Activated T-helper 17 cell treated with anti-CD3 and anti-CD28 coated beads, Interleukin-2, amount 50 U/mL, for 72 hours (primary cell): ENCODE measurements around the gene ABHD2. TPM values are rescaled to one million over a fixed set of nuclear protein-coding genes. Genes with fewer than 3 reads are reported as not detected.
A peak's percentile ranks its signal among the peaks of the same experiment; 100 is the strongest.
"Not testable (repeated sequence)": the region's sequence is repeated elsewhere in the genome, so short reads cannot be mapped to it uniquely, and the experiment has no call there.

Experiments
- ATAC-seq: fragments of 150-1000 bp; cut with Tn5 transposase; replicated peaks from 2 replicates; pipeline ENCODE4 v1.10.0; 2021; ENCODE audit warnings: mild to moderate bottlenecking, moderate library complexity
- H3K27ac Mint-ChIP-seq: one replicate; pipeline ENCODE4 v1.8.0; 2022; ENCODE audit warnings: mixed read lengths
- H3K27me3 Mint-ChIP-seq: one replicate; pipeline ENCODE4 v1.8.0; 2022; ENCODE audit warnings: mixed read lengths
- H3K36me3 Mint-ChIP-seq: one replicate; pipeline ENCODE4 v1.8.0; 2022; ENCODE audit warnings: low read depth, mild to moderate bottlenecking, mixed read lengths
- H3K4me1 Mint-ChIP-seq: one replicate; pipeline ENCODE4 v1.8.0; 2022; ENCODE audit warnings: mixed read lengths
- H3K4me3 Mint-ChIP-seq: one replicate; pipeline ENCODE4 v1.8.0; 2022; ENCODE audit warnings: mild to moderate bottlenecking, mixed read lengths
- H3K9me3 Mint-ChIP-seq: one replicate; pipeline ENCODE4 v1.8.0; 2022; ENCODE audit warnings: mixed read lengths
- total RNA-seq, 2 donors: library from RNA; stranded (reverse); gene quantifications; one replicate each; pipeline ENCODE4 v1.2.3, GENCODE V29; 2022

ABHD2 gene
- total RNA-seq, 2 donors from 2014 or later = 40.1 to 47.7 TPM

DNA sequence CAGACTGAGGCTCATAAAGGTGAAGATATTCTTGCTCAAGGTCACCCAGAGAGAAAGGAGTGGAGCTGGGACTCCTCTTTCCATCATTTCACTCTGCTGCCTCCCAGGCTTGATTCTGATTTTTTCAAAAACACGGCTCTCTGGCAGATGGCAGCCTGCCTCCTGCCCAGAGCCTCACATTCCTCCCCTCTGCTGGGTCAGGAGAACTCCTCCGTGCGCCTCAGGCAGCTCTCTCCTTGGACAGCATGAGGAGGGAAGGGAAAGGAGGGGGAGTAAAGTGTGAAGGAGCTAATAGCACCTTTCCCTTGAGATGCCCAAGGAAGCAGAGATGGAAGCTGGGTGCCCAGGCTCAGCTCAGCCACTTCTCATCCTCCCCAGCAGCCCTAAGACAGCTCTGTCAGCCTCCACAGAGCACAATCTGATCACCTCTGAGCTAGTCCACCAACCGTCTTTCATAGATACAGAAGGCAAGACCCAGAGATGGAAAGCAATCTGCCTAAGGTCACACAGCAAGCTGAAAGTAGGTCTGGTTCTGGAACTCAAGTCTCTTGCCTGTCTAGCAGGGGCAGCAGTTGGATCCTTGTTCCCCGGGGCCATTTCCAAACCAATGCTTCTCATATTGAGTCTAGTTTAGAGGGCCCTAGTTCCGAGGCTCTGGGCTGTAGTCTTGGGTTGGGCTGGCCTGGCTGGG is 129.6 kb downstream of the ABHD2 start:
- no peak overlapping the region for H3K27ac Mint-ChIP-seq

DNA sequence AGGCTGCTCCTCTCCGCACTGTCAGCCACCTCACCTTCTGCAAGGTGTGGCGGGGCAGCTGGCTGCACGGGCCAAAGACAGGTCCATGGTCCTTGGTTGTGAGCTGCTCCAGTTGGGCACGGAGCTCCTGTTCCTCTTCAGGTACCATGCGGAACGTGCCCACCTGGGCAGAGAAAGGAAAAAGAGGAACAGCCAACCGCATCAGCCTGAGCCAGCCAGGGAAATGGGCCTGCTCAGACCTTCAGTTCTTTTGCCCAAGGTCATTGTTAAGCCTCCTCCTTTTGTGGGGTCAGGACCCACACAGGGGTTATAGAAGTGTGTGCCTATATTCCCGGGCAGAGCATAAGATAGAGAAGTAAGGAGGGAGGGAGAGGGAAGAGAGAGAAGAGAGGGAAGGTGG is 130.3 kb downstream of the ABHD2 start:
- Mint-ChIP-seq H3K4me1 (no peaks in the 10 kb centered on the region), H3K36me3 (no peaks in the 10 kb centered on the region), H3K4me3 (no peak overlapping the region), H3K9me3 (no peaks in the 10 kb centered on the region), H3K27ac (no peak overlapping the region), H3K27me3 (no peaks in the 10 kb centered on the region)
- ATAC-seq = no peak

More for the DNA sequence above, 129.6 kb downstream of the ABHD2 start:
- Mint-ChIP-seq H3K9me3 (no peaks in the 10 kb centered on the region), H3K4me1 (no peaks in the 10 kb centered on the region), H3K4me3 (no peak overlapping the region), H3K36me3 (no peaks in the 10 kb centered on the region), H3K27me3 (no peaks in the 10 kb centered on the region)
- ATAC-seq = no peak

- Mint-ChIP-seq H3K27ac (no peak within 1 kb of the TSS), H3K36me3 (no peaks in the 10 kb centered on the region), H3K4me1 (no peaks in the 10 kb centered on the region), H3K9me3 (no peaks in the 10 kb centered on the region), H3K4me3 (no peak within 1 kb of the TSS), H3K27me3 (no peaks in the 10 kb centered on the region)
- ATAC-seq = peak; percentile 56
These were observed 133.3 kb downstream of the ABHD2 start, which contains the start of gene RLBP1 for GRCh38 chr15:89221543-89221942. TSS of gene RLBP1 (minus strand) at chr15:89221579. CDS start at chr15:89218975, 2,604 bp downstream.

- Mint-ChIP-seq H3K27ac (no peak overlapping the region), H3K4me1 (peaks cover 5% of the 10 kb centered on the region), H3K4me3 (no peak overlapping the region), H3K27me3 (peaks cover 10% of the 10 kb centered on the region), H3K36me3 (no peaks in the 10 kb centered on the region), H3K9me3 (no peaks in the 10 kb centered on the region)
- no peak for ATAC-seq
These were observed 137.3 kb downstream of the ABHD2 start for GRCh38 chr15:89225588-89225987.

DNA sequence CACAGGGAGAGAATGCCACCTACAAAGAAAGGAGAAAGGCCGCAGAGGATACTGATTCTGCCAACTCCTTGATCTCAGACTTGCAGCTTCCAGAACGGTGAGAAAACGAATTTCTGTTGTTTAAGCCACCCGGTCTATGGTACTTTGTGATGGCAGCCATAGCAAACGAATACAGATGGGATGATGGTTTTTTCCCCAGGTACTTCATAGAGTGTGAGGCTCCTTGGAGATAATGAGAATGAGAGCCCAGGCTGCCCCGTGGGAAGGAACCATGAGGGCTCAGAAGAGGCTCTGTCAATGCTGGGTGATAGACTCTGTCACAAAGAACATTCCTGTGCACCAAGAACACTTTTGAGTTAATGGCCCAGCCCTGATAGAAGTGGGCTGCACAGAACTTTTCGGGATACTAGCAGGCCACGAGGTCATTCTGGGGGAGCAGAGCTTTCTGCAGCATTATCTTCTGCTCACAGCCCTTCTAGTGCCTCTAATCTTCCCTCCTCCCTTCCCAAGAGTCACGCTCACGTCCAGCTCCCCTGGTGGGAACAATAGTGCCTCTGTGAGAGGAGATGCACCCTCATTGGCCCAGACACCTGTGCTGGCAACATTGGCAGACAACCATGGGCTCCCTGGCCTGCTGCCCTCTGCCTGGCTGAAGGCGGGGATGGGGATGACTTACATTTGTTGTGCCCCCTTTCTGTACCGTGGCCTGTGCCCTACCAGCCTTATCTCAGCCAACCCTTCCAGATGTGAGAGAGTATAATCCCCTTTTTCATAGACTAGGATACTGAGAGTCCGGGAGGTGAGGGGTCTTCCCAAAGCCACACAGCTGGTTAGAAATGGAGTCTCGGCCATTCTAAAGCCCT is 138.3 kb downstream of the ABHD2 start:
- Mint-ChIP-seq H3K27me3 (peaks cover 10% of the 10 kb centered on the region), H3K4me1 (peaks cover 5% of the 10 kb centered on the region)
- no peak for ATAC-seq

GRCh38 chr15:89227425-89227824 is 139.2 kb downstream of the ABHD2 start:
- H3K27ac Mint-ChIP-seq = no peak overlapping the region
- peaks cover 5% of the 10 kb centered on the region for H3K4me1 Mint-ChIP-seq
- H3K36me3 Mint-ChIP-seq = no peaks in the 10 kb centered on the region
- H3K4me3 Mint-ChIP-seq = no peak overlapping the region
- no peak for ATAC-seq
- no peaks in the 10 kb centered on the region for H3K9me3 Mint-ChIP-seq
- peaks cover 10% of the 10 kb centered on the region for H3K27me3 Mint-ChIP-seq

More for the DNA sequence above, 138.3 kb downstream of the ABHD2 start:
- H3K9me3 Mint-ChIP-seq = no peaks in the 10 kb centered on the region
- no peak overlapping the region for H3K27ac Mint-ChIP-seq
- H3K36me3 Mint-ChIP-seq = no peaks in the 10 kb centered on the region
- H3K4me3 Mint-ChIP-seq = no peak overlapping the region

- H3K9me3 Mint-ChIP-seq = no peaks in the 10 kb centered on the region
- no peak for ATAC-seq
- no peak overlapping the region for H3K4me3 Mint-ChIP-seq
- peaks cover 5% of the 10 kb centered on the region for H3K4me1 Mint-ChIP-seq
- H3K27ac Mint-ChIP-seq = peak overlapping the region; percentile 56
- no peaks in the 10 kb centered on the region for H3K36me3 Mint-ChIP-seq
- peaks cover 16% of the 10 kb centered on the region for H3K27me3 Mint-ChIP-seq
These were observed 142.0 kb downstream of the ABHD2 start for GRCh38 chr15:89230277-89230676.

- no peaks in the 10 kb centered on the region for H3K9me3 Mint-ChIP-seq
- peaks cover 5% of the 10 kb centered on the region for H3K4me1 Mint-ChIP-seq
- no peak overlapping the region for H3K27ac Mint-ChIP-seq
- H3K27me3 Mint-ChIP-seq = peaks cover 18% of the 10 kb centered on the region
- no peak for ATAC-seq
- no peaks in the 10 kb centered on the region for H3K36me3 Mint-ChIP-seq
- no peak overlapping the region for H3K4me3 Mint-ChIP-seq
These were observed 143.6 kb downstream of the ABHD2 start for GRCh38 chr15:89231832-89232231.

DNA sequence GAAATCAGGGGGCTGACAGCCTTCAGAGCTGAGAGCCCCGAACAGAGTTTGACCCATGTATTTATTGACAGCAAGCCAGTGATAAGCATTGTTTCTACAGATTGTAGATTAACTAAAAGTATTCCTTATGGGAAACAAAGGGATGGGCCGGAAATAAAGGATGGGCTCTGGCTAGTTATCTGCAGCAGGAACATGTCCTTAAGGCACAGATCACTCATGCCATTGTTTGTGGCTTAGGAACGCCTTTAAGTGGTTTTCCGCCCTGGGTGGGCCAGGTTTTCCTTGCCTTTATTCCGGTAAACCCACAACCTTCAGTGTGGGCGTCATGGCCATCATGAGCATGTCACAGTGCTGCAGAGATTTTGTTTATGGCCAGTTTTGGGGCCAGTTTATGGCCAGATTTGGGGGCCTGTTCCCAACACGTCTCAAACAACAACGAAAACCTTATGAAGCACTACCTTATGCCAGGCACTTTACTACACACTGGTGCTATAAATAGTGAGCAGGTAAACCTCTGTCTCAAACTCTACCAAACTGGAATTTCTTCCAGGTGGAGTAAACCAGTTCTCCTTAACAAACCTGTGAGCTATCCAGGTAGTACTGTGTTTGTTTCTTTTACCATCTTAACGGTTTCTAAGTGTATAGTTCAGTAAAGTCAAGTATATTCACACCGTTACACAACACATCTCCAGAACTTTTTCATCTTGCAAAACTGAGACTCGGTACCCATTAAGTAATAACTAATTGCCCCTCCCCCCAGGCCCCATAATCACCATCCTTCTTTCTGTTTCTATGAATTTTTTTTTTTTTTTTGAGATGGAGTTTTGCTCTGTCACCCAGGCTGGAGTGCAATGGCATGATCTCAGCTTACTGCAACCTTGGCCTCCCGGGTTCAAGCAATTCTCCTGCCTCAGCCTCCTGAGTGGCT is 151.9 kb downstream of the ABHD2 start:
- not testable (repeated sequence) for H3K27me3 Mint-ChIP-seq, H3K27ac Mint-ChIP-seq, H3K9me3 Mint-ChIP-seq, H3K4me1 Mint-ChIP-seq, H3K4me3 Mint-ChIP-seq, ATAC-seq
- H3K36me3 Mint-ChIP-seq = peaks cover 17% of the 10 kb centered on the region

- no peak for ATAC-seq
- H3K27ac Mint-ChIP-seq = peak overlapping the region; percentile 94
- H3K4me1 Mint-ChIP-seq = peaks cover 23% of the 10 kb centered on the region
- H3K27me3 Mint-ChIP-seq = no peaks in the 10 kb centered on the region
- peak overlapping the region; percentile 99 for H3K4me3 Mint-ChIP-seq
- H3K36me3 Mint-ChIP-seq = peaks cover 47% of the 10 kb centered on the region
- no peaks in the 10 kb centered on the region for H3K9me3 Mint-ChIP-seq
These were observed 154.9 kb downstream of the ABHD2 start for GRCh38 chr15:89243046-89243690.

GRCh38 chr15:89243691-89244573 is 155.7 kb downstream of the ABHD2 start, which contains the start of gene FANCI:
TSS of gene FANCI (plus strand) at chr15:89243979. CDS start at chr15:89247648, 3,669 bp downstream.
- Mint-ChIP-seq H3K27me3 (no peaks in the 10 kb centered on the region), H3K4me3 (peak within 1 kb of the TSS; percentile 99), H3K9me3 (no peaks in the 10 kb centered on the region), H3K27ac (peak within 1 kb of the TSS; percentile 94), H3K4me1 (peaks cover 23% of the 10 kb centered on the region), H3K36me3 (peaks cover 54% of the 10 kb centered on the region)
- peak; percentile 95 for ATAC-seq

DNA sequence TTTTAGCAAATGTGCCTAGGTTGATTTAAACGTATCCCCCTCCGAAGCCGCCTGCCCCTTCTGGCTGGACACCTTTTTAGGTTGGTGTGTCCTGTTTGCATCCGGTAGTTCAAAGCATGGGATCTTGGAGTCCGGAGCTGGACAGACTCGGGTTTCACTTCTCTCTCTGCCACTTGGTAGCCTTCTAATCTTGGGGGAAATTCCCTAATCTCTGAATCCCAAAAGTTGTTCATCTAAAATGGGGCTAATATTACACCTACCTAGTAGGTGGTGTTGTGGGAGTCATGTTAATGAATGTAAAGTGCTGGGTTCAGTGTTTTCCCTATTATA is 156.3 kb downstream of the ABHD2 start:
- peak overlapping the region; percentile 99 for H3K4me3 Mint-ChIP-seq
- peaks cover 60% of the 10 kb centered on the region for H3K36me3 Mint-ChIP-seq
- H3K4me1 Mint-ChIP-seq = peaks cover 23% of the 10 kb centered on the region
- peak overlapping the region; percentile 94 for H3K27ac Mint-ChIP-seq
- no peaks in the 10 kb centered on the region for H3K9me3 Mint-ChIP-seq
- peak; percentile 3 for ATAC-seq
- H3K27me3 Mint-ChIP-seq = no peaks in the 10 kb centered on the region

DNA sequence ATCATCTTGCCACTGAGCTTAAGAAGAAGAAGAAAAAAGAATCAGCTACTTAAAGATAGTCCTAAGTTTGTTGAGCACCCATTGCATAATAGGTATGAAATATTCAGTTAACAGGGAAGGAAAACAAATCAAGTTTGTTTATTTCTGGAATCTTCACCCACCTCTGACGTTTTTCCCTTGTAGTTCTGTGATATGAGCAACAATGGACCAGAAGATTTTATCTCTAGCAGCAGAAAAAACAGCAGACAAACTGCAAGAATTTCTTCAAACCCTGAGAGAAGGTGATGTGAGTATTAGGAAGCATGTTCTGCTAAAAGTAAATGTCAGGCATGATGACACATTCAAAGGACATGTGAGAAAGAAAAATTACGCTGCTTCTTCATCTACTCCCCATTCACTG is 159.2 kb downstream of the ABHD2 start:
- Mint-ChIP-seq H3K4me3 (no peak overlapping the region), H3K27me3 (no peaks in the 10 kb centered on the region), H3K36me3 (peaks cover 85% of the 10 kb centered on the region), H3K4me1 (peaks cover 23% of the 10 kb centered on the region), H3K9me3 (no peaks in the 10 kb centered on the region), H3K27ac (no peak overlapping the region)
- ATAC-seq = no peak
